PC-3 (cell line): ENCODE results near the gene FBXW2. TPM values are rescaled to one million over a fixed set of nuclear protein-coding genes. Genes with fewer than 3 reads are reported as not detected.

Source experiments
- ATAC-seq: fragments of 200-7000 bp; cut with Tn5 transposase; 2 replicates; pipeline ENCODE4 v1.9.1; 2020; ENCODE audit warnings: mild to moderate bottlenecking, moderate library complexity
- BruUV-seq: library from RNA; stranded (reverse); fragments of 400-500 nt; replicated peaks from 2 replicates; lab custom pipeline; 2021; lab: Mats Ljungman, UMichigan
- CTCF ChIA-PET: fragments of 300-600 bp; sonication (Branson Sonifier 250); formaldehyde crosslinking; loops from one replicate; lab custom pipeline; 2022; ENCODE audit warnings: antibody characterized with exemption; lab: Charles Lee
- POLR2A ChIA-PET: fragments of 300-600 bp; sonication (Branson Sonifier 250); formaldehyde crosslinking; loops from one replicate; lab custom pipeline; 2022; ENCODE audit warnings: antibody characterized with exemption; ENCODE audit not compliant: unreplicated experiment; lab: Charles Lee
- DNase-seq: peaks from one replicate; pipeline ENCODE4 v3.0.0-alpha.2; 2015
- H2AFZ ChIP-seq: fragments of 300-600 bp; sonication (generic); 2 replicates; pipeline ENCODE4 v1.6.0; 2016; ENCODE audit warnings: antibody characterized with exemption, low read length
- H3F3A ChIP-seq: fragments of 300-600 bp; sonication (generic); one replicate; pipeline ENCODE4 v1.6.0; 2017; ENCODE audit warnings: antibody characterized with exemption, low read length, control low read depth, mild to moderate bottlenecking; ENCODE audit not compliant: unreplicated experiment
- H3K27ac ChIP-seq: fragments of 300-600 bp; sonication (generic); 2 replicates; pipeline ENCODE4 v1.5.1; 2016; ENCODE audit warnings: mild to moderate bottlenecking, low read length
- H3K27me3 ChIP-seq: fragments of 300-600 bp; sonication (generic); 2 replicates; pipeline ENCODE4 v1.6.1; 2016; ENCODE audit warnings: low read length, mixed read lengths
- H3K36me3 ChIP-seq: fragments of 300-600 bp; sonication (generic); 2 replicates; pipeline ENCODE4 v1.6.1; 2016; ENCODE audit warnings: low read depth, mixed run types, low read length, mixed read lengths
- H3K4me1 ChIP-seq: fragments of 300-600 bp; sonication (generic); 2 replicates; pipeline ENCODE4 v1.5.1; 2016; ENCODE audit warnings: low read length; ENCODE audit not compliant: insufficient read depth
- H3K4me2 ChIP-seq: fragments of 300-600 bp; sonication (generic); 2 replicates; pipeline ENCODE4 v1.6.0; 2016; ENCODE audit warnings: low read length
- H3K4me3 ChIP-seq: fragments of 300-600 bp; sonication (generic); 2 replicates; pipeline ENCODE4 v1.5.1; 2016; ENCODE audit warnings: mild to moderate bottlenecking, low read length, mixed read lengths
- H3K79me2 ChIP-seq: fragments of 300-600 bp; sonication (generic); 2 replicates; pipeline ENCODE4 v1.6.1; 2017; ENCODE audit warnings: low read length, mixed read lengths
- H3K9ac ChIP-seq: fragments of 300-600 bp; sonication (generic); 2 replicates; pipeline ENCODE4 v1.6.0; 2016; ENCODE audit warnings: mild to moderate bottlenecking, low read length
- H3K9me2 ChIP-seq: fragments of 300-600 bp; sonication (generic); replicated peaks from 2 replicates; pipeline ENCODE4 v1.6.1; 2016; ENCODE audit warnings: mixed run types, low read length, mixed read lengths
- H3K9me3 ChIP-seq: fragments of 300-600 bp; sonication (generic); 2 replicates; pipeline ENCODE4 v1.6.1; 2016; ENCODE audit warnings: low read length, mixed read lengths
- H4K20me1 ChIP-seq: fragments of 300-600 bp; sonication (generic); 2 replicates; pipeline ENCODE4 v1.6.1; 2016; ENCODE audit warnings: low read length, mixed read lengths
- EZH2 ChIP-seq: fragments of 300-600 bp; sonication (generic); IDR thresholded peaks from one replicate; pipeline ENCODE4 v1.6.1; 2017; ENCODE audit warnings: antibody characterized with exemption, mild to moderate bottlenecking, low read length; ENCODE audit not compliant: unreplicated experiment
- EZH2phosphoT487 ChIP-seq: fragments of 300-600 bp; sonication (generic); IDR thresholded peaks from 2 replicates; pipeline ENCODE4 v1.6.1; 2018; ENCODE audit warnings: mild to moderate bottlenecking, antibody characterized with exemption, low read length, borderline replicate concordance
- intact Hi-C: fragments of 100-400 bp; cut with micrococcal nuclease; formaldehyde crosslinking; loops from 2 replicates; pipeline ENCODE4 v1.9.0; 2023
- total RNA-seq: library from RNA; depleted of rRNA; stranded (reverse); fragments of >200 nt; gene quantifications from 2 replicates; pipeline ENCODE4 v1.2.3, GENCODE V29; 2014
- TF ChIP-seq, protein P1 (sequence below): fragments of 300-600 bp; sonication (generic); conservative IDR thresholded peaks from 2 replicates; pipeline ENCODE4 v1.5.1; 2017; ENCODE audit warnings: antibody characterized with exemption, low read depth, mild to moderate bottlenecking, low read length

The FBXW2 gene
- total RNA-seq, 1 experiment from 2014 or later: 30.5 TPM

DNA sequence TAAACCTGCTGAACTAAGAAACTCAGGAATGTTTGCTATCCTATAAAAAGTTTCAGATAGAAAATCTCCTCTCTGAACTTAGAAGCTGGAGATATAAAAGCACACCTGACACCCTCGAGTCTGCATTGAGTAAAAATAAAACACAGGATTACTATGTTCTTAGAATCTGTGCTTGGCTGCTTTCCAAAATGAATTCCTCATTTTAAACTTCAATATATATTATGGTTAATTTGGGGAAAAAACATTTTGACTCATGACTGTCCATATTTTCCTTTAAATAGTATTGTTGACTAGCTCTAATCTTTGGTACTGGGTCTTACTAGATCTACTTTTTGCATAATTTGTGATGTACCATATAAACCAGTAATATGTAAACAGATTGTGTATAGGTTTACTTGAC, 36.7 kb downstream of the FBXW2 start:
- no peak for DNase-seq

GRCh38 chr9:120755810-120756434, 37.3 kb downstream of the FBXW2 start:
- Histone ChIP-seq H3K4me2 (no peak overlapping the region), H3K4me3 (no peak overlapping the region), H3K4me1 (no peaks in the 10 kb centered on the region), H3K36me3 (no peaks in the 10 kb centered on the region), H4K20me1 (no peaks in the 10 kb centered on the region), H3K27me3 (no peaks in the 10 kb centered on the region), H3K9me3 (no peaks in the 10 kb centered on the region), H3K27ac (no peak overlapping the region), H2AFZ (no peak overlapping the region), H3K9me2 (no peaks in the 10 kb centered on the region), H3K9ac (no peak overlapping the region), H3F3A (no peaks in the 10 kb centered on the region), H3K79me2 (no peaks in the 10 kb centered on the region)
- peak; percentile 73 for DNase-seq
- intact Hi-C loops: loop anchor here (2.0 to 5.0 kb wide), 3 partner anchors 134 to 319 kb away; partner anchors contain the start of gene CNTRL
- ChIA-PET POLR2A (no interaction called here), CTCF (interaction anchor here (0.5 kb wide), 1 partner anchor 444 kb away, joined by 3 read pairs; no protein-coding TSS in a partner anchor)
- ATAC-seq: peak; percentile 50; the same call in 1 of the 2 replicates
- TF ChIP-seq EZH2 (no peak), EZH2phosphoT487 (no peak)
- TF ChIP-seq, protein P1, sequence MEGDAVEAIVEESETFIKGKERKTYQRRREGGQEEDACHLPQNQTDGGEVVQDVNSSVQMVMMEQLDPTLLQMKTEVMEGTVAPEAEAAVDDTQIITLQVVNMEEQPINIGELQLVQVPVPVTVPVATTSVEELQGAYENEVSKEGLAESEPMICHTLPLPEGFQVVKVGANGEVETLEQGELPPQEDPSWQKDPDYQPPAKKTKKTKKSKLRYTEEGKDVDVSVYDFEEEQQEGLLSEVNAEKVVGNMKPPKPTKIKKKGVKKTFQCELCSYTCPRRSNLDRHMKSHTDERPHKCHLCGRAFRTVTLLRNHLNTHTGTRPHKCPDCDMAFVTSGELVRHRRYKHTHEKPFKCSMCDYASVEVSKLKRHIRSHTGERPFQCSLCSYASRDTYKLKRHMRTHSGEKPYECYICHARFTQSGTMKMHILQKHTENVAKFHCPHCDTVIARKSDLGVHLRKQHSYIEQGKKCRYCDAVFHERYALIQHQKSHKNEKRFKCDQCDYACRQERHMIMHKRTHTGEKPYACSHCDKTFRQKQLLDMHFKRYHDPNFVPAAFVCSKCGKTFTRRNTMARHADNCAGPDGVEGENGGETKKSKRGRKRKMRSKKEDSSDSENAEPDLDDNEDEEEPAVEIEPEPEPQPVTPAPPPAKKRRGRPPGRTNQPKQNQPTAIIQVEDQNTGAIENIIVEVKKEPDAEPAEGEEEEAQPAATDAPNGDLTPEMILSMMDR: peak; percentile 84
- BruUV-seq: no TSS peak

More for the DNA sequence above, 36.7 kb downstream of the FBXW2 start:
- ATAC-seq: peak; percentile 37; the same call in 1 of the 2 replicates
- intact Hi-C loops: loop anchor here (2.0 to 5.0 kb wide), 3 partner anchors 134 to 318 kb away; partner anchors contain the start of gene CNTRL
- Histone ChIP-seq H3K4me1 (no peaks in the 10 kb centered on the region), H3K79me2 (no peaks in the 10 kb centered on the region), H3K9ac (no peak overlapping the region), H3K9me3 (no peaks in the 10 kb centered on the region), H3F3A (no peaks in the 10 kb centered on the region), H3K4me3 (no peak overlapping the region), H3K27ac (no peak overlapping the region), H3K9me2 (no peaks in the 10 kb centered on the region), H4K20me1 (no peaks in the 10 kb centered on the region), H3K36me3 (no peaks in the 10 kb centered on the region), H3K4me2 (no peak overlapping the region), H3K27me3 (no peaks in the 10 kb centered on the region), H2AFZ (no peak overlapping the region)
- no TSS peak for BruUV-seq
- ChIA-PET POLR2A (no interaction called here), CTCF (interaction anchor here (0.5 to 0.6 kb wide), 2 partner anchors 54 to 192 kb away, joined by 3 read pairs; no protein-coding TSS in a partner anchor)
- TF ChIP-seq EZH2 (no peak), EZH2phosphoT487 (no peak)
- TF ChIP-seq, protein P1: no peak

GRCh38 chr9:120755044-120755443, 38.2 kb downstream of the FBXW2 start:
- Histone ChIP-seq H3F3A (no peaks in the 10 kb centered on the region), H3K79me2 (no peaks in the 10 kb centered on the region), H3K9me3 (no peaks in the 10 kb centered on the region), H3K4me2 (no peak overlapping the region), H3K27me3 (no peaks in the 10 kb centered on the region), H3K9me2 (no peaks in the 10 kb centered on the region), H2AFZ (no peak overlapping the region), H3K9ac (no peak overlapping the region), H3K36me3 (no peaks in the 10 kb centered on the region), H3K4me1 (no peaks in the 10 kb centered on the region), H3K27ac (no peak overlapping the region), H3K4me3 (no peak overlapping the region), H4K20me1 (no peaks in the 10 kb centered on the region)
- no TSS peak for BruUV-seq
- no peak for TF ChIP-seq EZH2
- TF ChIP-seq, protein P1: no peak
- POLR2A ChIA-PET: no interaction called here
- no peak for DNase-seq
- CTCF ChIA-PET: no interaction called here
- intact Hi-C loops: loop anchor here (5.0 kb wide), 1 partner anchor 133 kb away; no protein-coding TSS in a partner anchor
- ATAC-seq: no peak
